T-helper 2 cell treated with Interferon-gamma antibody and Interleukin-4, amounts not matched to agents 5 μg/mL and 100 μg/mL, for 36 hours (primary cell): ENCODE measurements around the gene ASZ1.

Experiments
- DNase-seq: peaks from one replicate; pipeline ENCODE4 v3.0.0; 2021; ENCODE audit warnings: low spot score
- H3K27ac Mint-ChIP-seq: one replicate; pipeline ENCODE4 v1.8.0; 2021; ENCODE audit warnings: mild to moderate bottlenecking, mixed read lengths
- H3K27me3 Mint-ChIP-seq: one replicate; pipeline ENCODE4 v1.8.0; 2021; ENCODE audit warnings: low read depth, mixed read lengths
- H3K36me3 Mint-ChIP-seq: one replicate; pipeline ENCODE4 v1.8.0; 2021; ENCODE audit warnings: low read depth, mixed read lengths
- H3K4me1 Mint-ChIP-seq: one replicate; pipeline ENCODE4 v1.8.0; 2021; ENCODE audit warnings: low read depth, mixed read lengths
- H3K4me3 Mint-ChIP-seq: one replicate; pipeline ENCODE4 v1.8.0; 2022; ENCODE audit warnings: mild to moderate bottlenecking, moderate library complexity, mixed read lengths
- H3K9me3 Mint-ChIP-seq: one replicate; pipeline ENCODE4 v1.8.0; 2021; ENCODE audit warnings: mixed read lengths

ASZ1 gene

GRCh38 chr7:117386110-117386706, 41.1 kb downstream of the ASZ1 start:
- H3K9me3 Mint-ChIP-seq = peaks cover 3% of the 10 kb centered on the region

GRCh38 chr7:117385363-117386109, 41.8 kb downstream of the ASZ1 start:
- Mint-ChIP-seq H3K9me3 (peaks cover 3% of the 10 kb centered on the region), H3K27ac (no peak overlapping the region), H3K4me1 (no peaks in the 10 kb centered on the region), H3K4me3 (no peak overlapping the region), H3K27me3 (no peaks in the 10 kb centered on the region), H3K36me3 (no peaks in the 10 kb centered on the region)
- no peak for DNase-seq

More at GRCh38 chr7:117386110-117386706, 41.1 kb downstream of the ASZ1 start:
- Mint-ChIP-seq H3K4me1 (no peaks in the 10 kb centered on the region), H3K27ac (no peak overlapping the region), H3K27me3 (no peaks in the 10 kb centered on the region), H3K36me3 (no peaks in the 10 kb centered on the region), H3K4me3 (no peak overlapping the region)
- DNase-seq = no peak

- Mint-ChIP-seq H3K27ac (no peak overlapping the region), H3K4me1 (no peaks in the 10 kb centered on the region), H3K36me3 (no peaks in the 10 kb centered on the region), H3K27me3 (no peaks in the 10 kb centered on the region), H3K4me3 (no peak overlapping the region), H3K9me3 (peaks cover 3% of the 10 kb centered on the region)
- DNase-seq = no peak
Observed at GRCh38 chr7:117384688-117385362, 42.5 kb downstream of the ASZ1 start.

- Mint-ChIP-seq H3K4me1 (no peaks in the 10 kb centered on the region), H3K36me3 (no peaks in the 10 kb centered on the region), H3K27me3 (no peaks in the 10 kb centered on the region), H3K27ac (no peak overlapping the region), H3K9me3 (peaks cover 3% of the 10 kb centered on the region), H3K4me3 (no peak overlapping the region)
- no peak for DNase-seq
Observed at GRCh38 chr7:117383483-117384189, 43.7 kb downstream of the ASZ1 start.

GRCh38 chr7:117383046-117383445, 44.2 kb downstream of the ASZ1 start:
- Mint-ChIP-seq H3K27me3 (no peaks in the 10 kb centered on the region), H3K9me3 (no peaks in the 10 kb centered on the region), H3K36me3 (no peaks in the 10 kb centered on the region), H3K4me3 (no peak overlapping the region), H3K27ac (no peak overlapping the region), H3K4me1 (no peaks in the 10 kb centered on the region)
- no peak for DNase-seq

GRCh38 chr7:117381362-117381761, 45.9 kb downstream of the ASZ1 start:
- Mint-ChIP-seq H3K4me1 (no peaks in the 10 kb centered on the region), H3K36me3 (no peaks in the 10 kb centered on the region), H3K27ac (no peak overlapping the region), H3K27me3 (no peaks in the 10 kb centered on the region), H3K4me3 (no peak overlapping the region), H3K9me3 (no peaks in the 10 kb centered on the region)
- DNase-seq = no peak

- H3K27me3 Mint-ChIP-seq = peaks cover 2% of the 10 kb centered on the region
- DNase-seq = no peak
- H3K4me3 Mint-ChIP-seq = no peak overlapping the region
- H3K9me3 Mint-ChIP-seq = no peaks in the 10 kb centered on the region
- H3K36me3 Mint-ChIP-seq = no peaks in the 10 kb centered on the region
- H3K4me1 Mint-ChIP-seq = no peaks in the 10 kb centered on the region
- H3K27ac Mint-ChIP-seq = no peak overlapping the region
Observed at GRCh38 chr7:117375380-117375779, 51.9 kb downstream of the ASZ1 start.

GRCh38 chr7:117372073-117372472, 55.2 kb downstream of the ASZ1 start:
- no peaks in the 10 kb centered on the region for H3K4me1 Mint-ChIP-seq
- H3K36me3 Mint-ChIP-seq = no peaks in the 10 kb centered on the region
- no peaks in the 10 kb centered on the region for H3K9me3 Mint-ChIP-seq
- H3K27ac Mint-ChIP-seq = no peak overlapping the region
- H3K4me3 Mint-ChIP-seq = no peak overlapping the region
- peaks cover 2% of the 10 kb centered on the region for H3K27me3 Mint-ChIP-seq
- DNase-seq = no peak

- H3K27ac Mint-ChIP-seq = no peak overlapping the region
- no peak overlapping the region for H3K4me3 Mint-ChIP-seq
- no peaks in the 10 kb centered on the region for H3K9me3 Mint-ChIP-seq
- no peak for DNase-seq
- peaks cover 3% of the 10 kb centered on the region for H3K4me1 Mint-ChIP-seq
- H3K36me3 Mint-ChIP-seq = no peaks in the 10 kb centered on the region
- H3K27me3 Mint-ChIP-seq = no peaks in the 10 kb centered on the region
Observed at GRCh38 chr7:117364339-117365080, 62.8 kb downstream of the ASZ1 start.

GRCh38 chr7:117362294-117362888, 64.9 kb downstream of the ASZ1 start:
- no peak for DNase-seq
- H3K27ac Mint-ChIP-seq = no peak overlapping the region
- H3K4me3 Mint-ChIP-seq = no peak overlapping the region
- no peaks in the 10 kb centered on the region for H3K9me3 Mint-ChIP-seq
- no peaks in the 10 kb centered on the region for H3K27me3 Mint-ChIP-seq
- H3K4me1 Mint-ChIP-seq = peaks cover 3% of the 10 kb centered on the region
- no peaks in the 10 kb centered on the region for H3K36me3 Mint-ChIP-seq

- no peak overlapping the region for H3K27ac Mint-ChIP-seq
- no peaks in the 10 kb centered on the region for H3K4me1 Mint-ChIP-seq
- no peaks in the 10 kb centered on the region for H3K36me3 Mint-ChIP-seq
- peaks cover 5% of the 10 kb centered on the region for H3K27me3 Mint-ChIP-seq
- no peak for DNase-seq
- no peaks in the 10 kb centered on the region for H3K9me3 Mint-ChIP-seq
- no peak overlapping the region for H3K4me3 Mint-ChIP-seq
Observed at GRCh38 chr7:117350027-117350426, 77.3 kb downstream of the ASZ1 start.

- H3K4me3 Mint-ChIP-seq = no peak overlapping the region
- H3K36me3 Mint-ChIP-seq = no peaks in the 10 kb centered on the region
- H3K4me1 Mint-ChIP-seq = no peaks in the 10 kb centered on the region
- DNase-seq = no peak
- peaks cover 5% of the 10 kb centered on the region for H3K27me3 Mint-ChIP-seq
- H3K27ac Mint-ChIP-seq = no peak overlapping the region
- no peaks in the 10 kb centered on the region for H3K9me3 Mint-ChIP-seq
Observed at GRCh38 chr7:117349570-117349969, 77.7 kb downstream of the ASZ1 start.

GRCh38 chr7:117347962-117348672, 79.2 kb downstream of the ASZ1 start:
- Mint-ChIP-seq H3K27me3 (peaks cover 10% of the 10 kb centered on the region), H3K9me3 (no peaks in the 10 kb centered on the region), H3K27ac (no peak overlapping the region), H3K4me3 (no peak overlapping the region), H3K4me1 (no peaks in the 10 kb centered on the region), H3K36me3 (no peaks in the 10 kb centered on the region)
- no peak for DNase-seq
